Right lobe of liver (tissue), 6 donors: ENCODE data around the gene OPCML. TPM values are rescaled to one million over a fixed set of nuclear protein-coding genes. Genes with fewer than 3 reads are reported as not detected.
A peak's percentile ranks its signal among the peaks of the same experiment; 100 is the strongest.
"Not testable (repeated sequence)": the region's sequence is repeated elsewhere in the genome, so short reads cannot be mapped to it uniquely, and the experiment has no call there.

Experiments
- ATAC-seq, 4 donors: fragments of 200-7000 bp; cut with Tn5 transposase; one replicate each; pipeline ENCODE4 v1.9.1; 2020; ENCODE audit warnings: mild to moderate bottlenecking in 4 of 4, moderate library complexity in 4 of 4
- DNase-seq, 3 donors: peaks; one replicate each; pipeline ENCODE4 v3.0.0-alpha.2; 2020
- H3K27ac ChIP-seq, 3 donors: fragments of 200-600 bp; one replicate each; pipeline ENCODE4 v1.8.0; 2022
- H3K27me3 ChIP-seq, 2 donors: fragments of 200-600 bp; one replicate each; pipeline ENCODE4 v1.8.0; 2022
- H3K36me3 ChIP-seq, 4 donors: fragments of 200-600 bp; sonication (generic) in 1 of 4; one replicate each; pipeline versions ENCODE4 v1.5.1 to v1.8.0; 2017 to 2022; ENCODE audit warnings: control low read depth in 1 of 4
- H3K4me1 ChIP-seq, 4 donors: fragments of 200-600 bp; sonication (generic) in 1 of 4; one replicate each; pipeline versions ENCODE4 v1.5.1 to v1.8.0; 2017 to 2022; ENCODE audit warnings: control low read depth in 1 of 4
- H3K4me3 ChIP-seq, 3 donors: fragments of 200-600 bp; one replicate each; pipeline ENCODE4 v1.8.0; 2022
- H3K9me3 ChIP-seq, 4 donors: fragments of 200-600 bp; sonication (generic) in 1 of 4; one replicate each; pipeline versions ENCODE4 v1.5.1 to v1.8.0; 2017 to 2022; ENCODE audit warnings: control low read depth in 1 of 4
- POLR2A ChIP-seq: fragments of 450-650 bp; IDR thresholded peaks from one replicate; pipeline ENCODE4 v1.6.1; 2017; ENCODE audit warnings: antibody characterized with exemption, mild to moderate bottlenecking
- WGBS: methylation state at CpG from one replicate; pipeline ENCODE4 v1.1.6; 2018; ENCODE audit warnings: low coverage, low lambda C conversion rate; ENCODE audit not compliant: insufficient coverage; ENCODE audit errors: missing lambda C conversion rate; 5-methylcytosine and 5-hydroxymethylcytosine counted together
- intact Hi-C, 2 donors: fragments of 100-400 bp; cut with DNase I; formaldehyde crosslinking; loops; one replicate each; pipeline versions ENCODE4 v1.11.2 to v1.14.1; 2022
- total RNA-seq, 6 experiments: library from RNA; depleted of rRNA in 2 of 6; stranded (reverse); fragments of >200 nt in 2 of 6; fragmentation: NEBNext Ultra II Directional in 3 of 6; extraction: Animal tissue kit (Norgen Biotek cat#: 25700) in 3 of 6; gene quantifications; one replicate each; pipeline versions ENCODE4 v1.1.0 to v1.2.4, GENCODE V29; 2016 to 2023
- TF ChIP-seq, protein P1 (sequence below), 4 donors: fragments of 200-600 bp in 3 of 4; fragments of 450-650 bp in 1 of 4; IDR thresholded peaks; one replicate each; pipeline versions ENCODE4 v1.5.1 to v1.8.0; 2016 to 2022; ENCODE audit warnings: antibody characterized with exemption in 4 of 4, mild to moderate bottlenecking in 2 of 4
- donor health status: DM: no; HTN: yes; CAD: no.
- donor health status: DM: no; HTN: no; CAD: no.
- donor health status: DM: no; HTN: no; CAD: no.
- donor health status: DM: no; HTN: yes; CAD: no.
- donor health status: DM: no; HTN: yes; CAD: no.

OPCML gene
- total RNA-seq, 6 experiments from 2014 or later, result 0.11 TPM; not detected in 5

DNA sequence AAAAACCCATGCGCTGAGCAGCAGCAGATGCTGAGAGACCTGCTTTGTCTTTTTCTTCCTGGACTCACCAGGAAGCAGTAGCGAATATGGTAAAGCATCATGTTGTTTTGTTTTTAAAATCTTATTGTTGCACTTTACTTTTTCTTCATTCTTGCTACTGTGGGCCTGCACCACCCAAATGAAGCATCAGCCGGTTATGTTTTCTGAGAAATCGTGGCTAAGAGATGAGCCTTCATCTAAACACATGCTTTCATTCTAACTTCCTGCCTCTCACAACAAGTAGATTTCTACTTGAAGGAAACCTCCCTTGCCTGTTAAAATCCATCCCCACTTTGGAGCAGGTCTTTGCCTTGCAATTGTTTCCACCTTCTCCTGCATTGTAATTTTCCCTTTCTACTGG, 1136.0 kb downstream of the OPCML start:
- H3K9me3 ChIP-seq, result no peaks in the 10 kb centered on the region
- no peak overlapping the region for H3K27ac ChIP-seq
- no peak for TF ChIP-seq POLR2A
- TF ChIP-seq, protein P1, sequence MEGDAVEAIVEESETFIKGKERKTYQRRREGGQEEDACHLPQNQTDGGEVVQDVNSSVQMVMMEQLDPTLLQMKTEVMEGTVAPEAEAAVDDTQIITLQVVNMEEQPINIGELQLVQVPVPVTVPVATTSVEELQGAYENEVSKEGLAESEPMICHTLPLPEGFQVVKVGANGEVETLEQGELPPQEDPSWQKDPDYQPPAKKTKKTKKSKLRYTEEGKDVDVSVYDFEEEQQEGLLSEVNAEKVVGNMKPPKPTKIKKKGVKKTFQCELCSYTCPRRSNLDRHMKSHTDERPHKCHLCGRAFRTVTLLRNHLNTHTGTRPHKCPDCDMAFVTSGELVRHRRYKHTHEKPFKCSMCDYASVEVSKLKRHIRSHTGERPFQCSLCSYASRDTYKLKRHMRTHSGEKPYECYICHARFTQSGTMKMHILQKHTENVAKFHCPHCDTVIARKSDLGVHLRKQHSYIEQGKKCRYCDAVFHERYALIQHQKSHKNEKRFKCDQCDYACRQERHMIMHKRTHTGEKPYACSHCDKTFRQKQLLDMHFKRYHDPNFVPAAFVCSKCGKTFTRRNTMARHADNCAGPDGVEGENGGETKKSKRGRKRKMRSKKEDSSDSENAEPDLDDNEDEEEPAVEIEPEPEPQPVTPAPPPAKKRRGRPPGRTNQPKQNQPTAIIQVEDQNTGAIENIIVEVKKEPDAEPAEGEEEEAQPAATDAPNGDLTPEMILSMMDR (IDR thresholded peaks at IDR 0.05), result no peak
- DNase-seq (no peak), ATAC-seq (no peak)
- H3K4me3 ChIP-seq, result no peak overlapping the region
- H3K4me1 ChIP-seq, result peaks cover 0 to 7% (median 0%) of the 10 kb centered on the region in 4 donors
- H3K36me3 ChIP-seq, result no peaks in the 10 kb centered on the region
- intact Hi-C loops, result no loop called here
- 88% methylated on average over 2 of the region's 4 CpGs for WGBS
- H3K27me3 ChIP-seq, result no peaks in the 10 kb centered on the region

DNA sequence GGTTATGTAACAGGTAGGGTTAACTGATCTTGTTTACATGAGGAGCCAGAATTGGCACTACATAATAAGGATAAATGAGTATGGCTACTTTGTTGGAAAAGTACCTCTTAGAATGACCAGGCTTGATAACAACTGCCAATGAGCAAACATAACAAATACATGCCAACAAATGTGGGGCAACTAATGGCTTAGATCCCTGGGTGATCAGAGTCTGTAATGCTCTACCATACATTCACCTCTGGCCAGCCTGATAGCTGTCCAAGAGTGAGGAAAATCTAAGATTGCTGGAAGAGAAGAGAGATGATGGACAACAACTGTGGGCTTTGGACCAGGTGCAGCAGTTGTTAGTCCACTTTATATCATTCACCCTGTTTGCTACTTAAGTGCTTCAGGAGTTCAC, 1136.9 kb downstream of the OPCML start:
- peak in 3 of 4 donors; percentile 70 to 92 (median 83) for ATAC-seq
- H3K9me3 ChIP-seq, result no peaks in the 10 kb centered on the region
- no peak for DNase-seq
- H3K4me1 ChIP-seq, result peaks cover 0 to 7% (median 0%) of the 10 kb centered on the region in 4 donors
- H3K27me3 ChIP-seq, result no peaks in the 10 kb centered on the region
- intact Hi-C loops, result no loop called here
- no peak overlapping the region for H3K27ac ChIP-seq
- H3K4me3 ChIP-seq, result no peak overlapping the region
- TF ChIP-seq, protein P1 (IDR thresholded peaks at IDR 0.05), result no peak
- no peak for TF ChIP-seq POLR2A
- H3K36me3 ChIP-seq, result no peaks in the 10 kb centered on the region

DNA sequence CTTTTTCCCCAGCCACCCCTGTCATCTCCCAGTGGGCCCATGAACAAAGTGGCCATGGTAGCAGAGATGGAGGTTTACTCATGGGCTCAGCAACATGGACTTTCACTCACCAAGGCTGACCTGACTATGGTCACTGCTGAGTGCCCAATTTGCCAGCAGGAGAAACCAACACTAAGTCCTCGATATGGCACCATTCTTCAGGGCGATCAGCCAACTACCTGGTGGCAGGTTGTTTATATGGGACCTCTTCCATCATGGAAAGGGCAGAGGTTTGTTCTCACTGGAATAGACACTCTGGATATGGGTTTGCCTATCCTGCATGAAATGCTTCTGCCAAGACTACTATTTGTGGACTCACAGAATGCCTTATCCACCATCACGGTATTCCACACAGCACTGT, 1152.8 kb downstream of the OPCML start:
- WGBS, result 24% methylated on average over 2 of the region's 3 CpGs
- peak in 1 of 3 donors; percentile 52 for DNase-seq
- intact Hi-C loops, result no loop called here
- H3K27ac ChIP-seq, result no peak overlapping the region
- no peaks in the 10 kb centered on the region for H3K36me3 ChIP-seq
- H3K4me1 ChIP-seq, result no peaks in the 10 kb centered on the region
- no peak overlapping the region for H3K4me3 ChIP-seq
- no peaks in the 10 kb centered on the region for H3K9me3 ChIP-seq
- peak in 1 of 4 donors; percentile 54 for ATAC-seq
- H3K27me3 ChIP-seq, result no peaks in the 10 kb centered on the region
- no peak for TF ChIP-seq POLR2A
- TF ChIP-seq, protein P1 (IDR thresholded peaks at IDR 0.05), result no peak

DNA sequence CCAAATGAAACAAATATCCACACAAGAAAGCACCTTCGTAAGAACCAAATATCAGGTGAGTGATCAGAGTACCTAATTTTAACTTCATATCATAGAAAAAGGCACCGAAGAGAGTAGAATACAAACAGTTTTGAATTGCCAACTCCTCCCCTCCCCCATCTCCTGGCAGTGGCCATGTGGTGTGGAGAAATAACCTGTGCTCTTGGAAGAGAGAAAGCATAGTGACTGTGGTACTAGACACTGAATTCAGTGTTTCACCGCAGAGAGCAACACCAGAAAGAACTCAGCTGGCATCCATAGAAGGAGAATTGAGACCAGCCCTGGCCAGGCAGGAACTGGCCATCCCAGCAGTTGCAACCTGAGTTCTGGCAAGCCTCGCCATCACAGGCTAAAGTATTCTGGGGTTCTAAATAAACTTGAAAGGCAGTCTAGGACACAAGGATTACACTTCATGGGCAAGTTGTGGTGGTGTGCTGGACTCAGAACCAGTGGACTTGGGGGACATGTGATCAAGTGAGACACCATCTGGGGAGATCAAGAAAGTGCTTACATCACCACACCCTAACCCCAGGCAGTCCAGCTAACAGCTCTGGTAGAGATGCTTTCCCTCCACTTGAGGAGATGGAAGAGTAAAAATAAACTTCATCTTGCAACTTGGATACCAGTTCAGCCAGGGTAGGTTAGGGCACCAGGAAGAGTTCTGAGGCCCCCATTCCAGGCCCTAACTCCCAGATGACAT, 1158.7 kb downstream of the OPCML start:
- no peak for DNase-seq
- peaks cover 0 to 4% (median 0%) of the 10 kb centered on the region in 4 donors for H3K4me1 ChIP-seq
- no peaks in the 10 kb centered on the region for H3K9me3 ChIP-seq
- H3K4me3 ChIP-seq, result no peak overlapping the region
- 43% methylated on average over 2 of the region's 4 CpGs for WGBS
- no peak overlapping the region for H3K27ac ChIP-seq
- ATAC-seq, result peak in 3 of 4 donors; percentile 58 to 93 (median 59)
- H3K36me3 ChIP-seq, result no peaks in the 10 kb centered on the region
- no peaks in the 10 kb centered on the region for H3K27me3 ChIP-seq
- TF ChIP-seq POLR2A, result no peak
- TF ChIP-seq, protein P1 (IDR thresholded peaks at IDR 0.05), result no peak
- intact Hi-C loops, result no loop called here

DNA sequence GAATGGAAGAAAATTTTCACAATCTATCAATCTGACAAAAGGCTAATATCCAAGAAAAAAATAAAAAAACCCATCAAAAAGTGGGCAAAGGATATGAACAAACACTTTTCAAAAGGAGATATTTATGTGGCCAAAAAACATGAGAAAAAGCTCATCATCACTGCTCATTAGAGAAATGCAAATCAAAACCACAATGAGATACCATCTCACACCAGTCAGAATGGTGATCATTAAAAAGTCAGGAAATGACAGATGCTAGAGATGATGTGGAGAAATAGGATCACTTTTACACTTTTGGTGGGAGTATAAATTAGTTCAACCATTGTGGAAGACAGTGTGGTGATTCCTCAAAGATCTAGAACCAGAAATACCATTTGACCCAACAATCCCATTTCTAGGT, 1162.2 kb downstream of the OPCML start:
- H3K9me3 ChIP-seq, H3K27me3 ChIP-seq, H3K27ac ChIP-seq, ATAC-seq, H3K4me3 ChIP-seq, H3K4me1 ChIP-seq, intact Hi-C loops, H3K36me3 ChIP-seq, DNase-seq: not testable (repeated sequence)
